Prostate gland (tissue), 2 donors: ENCODE measurements around the gene GLCE. TPM values are rescaled to one million over a fixed set of nuclear protein-coding genes. Genes with fewer than 3 reads are reported as not detected.

Source experiments
- DNase-seq: peaks from one replicate; pipeline ENCODE4 v3.0.0-alpha.2; 2019; ENCODE audit warnings: low spot score
- H3K27ac ChIP-seq, 2 donors: fragments of 200-600 bp; sonication (generic); 2 replicates each; pipeline ENCODE4 v1.5.1; 2017 to 2019
- H3K27me3 ChIP-seq: fragments of 200-600 bp; sonication (generic); replicated peaks from 2 replicates; pipeline ENCODE4 v1.5.1; 2019; ENCODE audit not compliant: insufficient read depth
- H3K36me3 ChIP-seq, 2 donors: fragments of 200-600 bp; sonication (generic); 1 replicate in 1 of 2; 2 replicates in 1 of 2; pipeline versions ENCODE4 v1.5.1 to v1.8.1; 2017 to 2019
- H3K4me1 ChIP-seq: fragments of 200-600 bp; sonication (generic); replicated peaks from 2 replicates; pipeline ENCODE4 v1.5.1; 2019
- H3K4me3 ChIP-seq, 2 donors: fragments of 200-600 bp; sonication (generic); 2 replicates each; pipeline ENCODE4 v1.5.1; 2017 to 2019
- H3K9me3 ChIP-seq: fragments of 200-600 bp; sonication (generic); 2 replicates; pipeline ENCODE4 v1.5.1; 2017
- CTCF ChIP-seq, 4 experiments: fragments of 200-600 bp in 2 of 4; fragments of 450-650 bp in 2 of 4; sonication (generic) in 2 of 4; IDR thresholded peaks; 1 replicate in 3 of 4; 2 replicates in 1 of 4; pipeline ENCODE4 v1.5.1; 2016 to 2019; ENCODE audit warnings: antibody characterized with exemption in 4 of 4, mild to moderate bottlenecking in 2 of 4, moderate library complexity in 2 of 4
- POLR2A ChIP-seq: fragments of 450-650 bp; IDR thresholded peaks from one replicate; pipeline ENCODE4 v1.6.1; 2016; ENCODE audit warnings: antibody characterized with exemption, mild to moderate bottlenecking
- POLR2AphosphoS5 ChIP-seq: sonication (generic); formaldehyde crosslinking; IDR thresholded peaks from one replicate; pipeline ENCODE4 v1.6.1; 2017; ENCODE audit warnings: antibody characterized with exemption
- WGBS: methylation state at CpG from one replicate; pipeline ENCODE4 v1.1.5; 2018; 5-methylcytosine and 5-hydroxymethylcytosine counted together
- intact Hi-C: fragments of 100-400 bp; cut with DNase I; formaldehyde crosslinking; loops from one replicate; pipeline ENCODE4 v1.14.2; 2022
- total RNA-seq, 2 donors: library from RNA; depleted of rRNA; stranded (reverse); fragments of >200 nt; gene quantifications; one replicate each; pipeline ENCODE4 v1.1.0, GENCODE V29; 2016

The GLCE gene
- total RNA-seq, 2 donors from 2014 or later, result 17.4 TPM

DNA sequence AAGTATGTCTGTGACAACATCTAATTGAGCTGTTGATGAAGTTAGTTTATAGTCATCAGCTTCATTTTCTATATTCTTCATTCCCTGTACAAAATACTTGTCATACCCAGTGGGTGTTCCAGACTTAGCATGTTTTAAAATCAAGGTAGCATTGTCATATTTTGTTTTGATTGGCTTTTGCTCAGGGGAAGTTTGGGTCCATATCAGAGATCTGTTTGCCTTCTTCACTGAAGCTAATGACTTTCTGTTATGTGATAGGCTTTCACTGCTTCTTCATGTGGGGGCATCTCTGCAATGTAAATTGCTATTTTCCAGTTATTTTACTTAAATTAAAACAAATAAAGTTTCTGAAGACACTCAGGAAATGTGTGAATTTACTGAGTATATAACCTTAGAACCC is 15.1 kb downstream of the GLCE start:
- Histone ChIP-seq H3K27ac (no peak overlapping the region), H3K27me3 (no peaks in the 10 kb centered on the region), H3K4me3 (no peak overlapping the region), H3K9me3 (no peaks in the 10 kb centered on the region), H3K4me1 (no peaks in the 10 kb centered on the region), H3K36me3 (no peaks in the 10 kb centered on the region)
- intact Hi-C loops, result no loop called here
- TF ChIP-seq POLR2A, result no peak
- no peak for TF ChIP-seq CTCF (IDR thresholded peaks at IDR 0.05)
- no peak for TF ChIP-seq POLR2AphosphoS5
- DNase-seq, result no peak

DNA sequence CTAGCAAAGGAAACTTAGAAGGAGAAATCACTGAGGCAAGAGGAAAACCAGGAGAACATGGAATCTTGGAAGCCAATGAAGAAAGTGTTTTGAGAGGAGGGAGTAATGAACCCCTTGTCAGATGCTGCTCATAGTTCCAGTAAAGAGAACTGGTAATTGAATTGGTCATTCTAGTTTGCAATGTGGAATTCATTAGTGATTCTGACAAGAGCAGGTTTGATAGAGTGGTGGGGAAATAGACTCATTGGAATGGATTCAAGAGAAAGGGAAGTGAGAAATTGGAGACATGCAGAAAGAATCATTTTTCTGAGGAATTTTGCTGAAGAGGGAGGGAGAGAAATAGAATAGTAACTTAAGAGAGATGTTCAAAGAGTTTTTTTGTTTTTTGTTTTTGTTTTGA is 21.0 kb downstream of the GLCE start:
- no peaks in the 10 kb centered on the region for H3K9me3 ChIP-seq
- DNase-seq, result no peak
- intact Hi-C loops, result no loop called here
- H3K4me1 ChIP-seq, result no peaks in the 10 kb centered on the region
- H3K4me3 ChIP-seq, result no peak overlapping the region
- no peak overlapping the region for H3K27ac ChIP-seq
- no peaks in the 10 kb centered on the region for H3K27me3 ChIP-seq
- no peak for TF ChIP-seq POLR2A
- TF ChIP-seq CTCF (IDR thresholded peaks at IDR 0.05), result no peak
- TF ChIP-seq POLR2AphosphoS5, result no peak
- no peaks in the 10 kb centered on the region for H3K36me3 ChIP-seq

DNA sequence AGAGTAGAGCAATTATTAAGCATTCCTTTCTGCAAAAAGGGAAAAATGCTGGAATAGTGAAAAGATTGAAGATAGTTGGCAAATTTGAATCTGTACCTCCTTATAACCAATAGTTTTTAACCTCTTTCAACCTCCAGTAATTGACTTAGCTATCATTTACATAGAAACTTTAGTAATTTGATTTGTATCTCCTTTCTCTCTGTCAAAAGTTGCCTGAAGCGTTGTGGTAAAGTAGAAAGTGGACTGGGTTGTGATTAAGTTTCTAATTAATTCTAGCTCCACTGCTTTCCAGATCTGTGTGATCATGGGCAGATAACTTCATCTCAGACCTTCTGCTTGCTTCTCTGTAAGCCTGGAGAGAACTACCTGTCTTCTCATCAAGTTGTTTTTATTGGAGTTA is 24.8 kb downstream of the GLCE start:
- 65% methylated on average over 1 of the region's 1 CpG for WGBS
- no peaks in the 10 kb centered on the region for H3K27me3 ChIP-seq
- H3K36me3 ChIP-seq, result no peaks in the 10 kb centered on the region
- H3K27ac ChIP-seq, result no peak overlapping the region
- DNase-seq, result no peak
- no peak for TF ChIP-seq POLR2AphosphoS5
- no peak for TF ChIP-seq CTCF (IDR thresholded peaks at IDR 0.05)
- TF ChIP-seq POLR2A, result no peak
- H3K4me1 ChIP-seq, result no peaks in the 10 kb centered on the region
- no peak overlapping the region for H3K4me3 ChIP-seq
- H3K9me3 ChIP-seq, result no peaks in the 10 kb centered on the region
- intact Hi-C loops, result no loop called here

DNA sequence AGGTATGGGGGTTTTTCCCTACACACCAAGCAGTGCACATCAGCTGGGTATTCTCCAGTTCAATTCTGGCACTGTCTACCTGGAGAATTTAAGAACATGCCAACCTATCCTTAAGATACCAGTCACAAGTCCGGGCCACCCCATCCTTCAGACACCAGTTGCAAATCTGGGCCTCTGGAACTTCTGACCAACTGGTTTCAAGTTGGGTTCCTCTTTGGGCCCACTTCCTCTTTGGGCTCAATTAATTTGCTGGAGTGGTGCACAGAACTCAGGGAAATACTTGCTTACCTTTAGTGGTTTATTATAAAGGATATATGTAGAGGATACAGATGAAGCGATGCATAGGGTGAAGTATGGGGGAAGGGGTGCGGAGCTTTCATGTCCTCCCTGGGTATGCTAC is 25.3 kb downstream of the GLCE start:
- Histone ChIP-seq H3K36me3 (no peaks in the 10 kb centered on the region), H3K27me3 (no peaks in the 10 kb centered on the region), H3K27ac (no peak overlapping the region), H3K9me3 (no peaks in the 10 kb centered on the region), H3K4me1 (no peaks in the 10 kb centered on the region), H3K4me3 (no peak overlapping the region)
- intact Hi-C loops, result no loop called here
- no peak for DNase-seq
- TF ChIP-seq POLR2AphosphoS5 (no peak), POLR2A (no peak), CTCF (IDR thresholded peaks at IDR 0.05) (no peak)
- WGBS, result 93% methylated on average over 3 of the region's 3 CpGs

GRCh38 chr15:69189157-69189556 is 28.7 kb downstream of the GLCE start:
- no peak for TF ChIP-seq POLR2A
- TF ChIP-seq POLR2AphosphoS5, result no peak
- TF ChIP-seq CTCF (IDR thresholded peaks at IDR 0.05), result no peak
- Histone ChIP-seq H3K36me3 (no peaks in the 10 kb centered on the region), H3K9me3 (no peaks in the 10 kb centered on the region), H3K4me1 (no peaks in the 10 kb centered on the region), H3K27ac (no peak overlapping the region), H3K27me3 (no peaks in the 10 kb centered on the region), H3K4me3 (no peak overlapping the region)
- intact Hi-C loops, result no loop called here
- DNase-seq, result no peak
- WGBS, result 95% methylated on average over 6 of the region's 6 CpGs
